ENCODE data around the gene KRTAP12-2.

The KRTAP12-2 gene, protein sequence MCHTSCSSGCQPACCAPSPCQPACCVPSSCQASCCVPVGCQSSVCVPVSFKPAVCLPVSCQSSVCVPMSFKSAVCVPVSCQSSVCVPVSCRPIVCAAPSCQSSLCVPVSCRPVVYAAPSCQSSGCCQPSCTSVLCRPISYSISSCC

GRCh38 chr21:44666401-44667320 lies at the start of gene KRTAP12-2:
TSS of gene KRTAP12-2 (minus strand) at chr21:44666927. CDS start at chr21:44666886, 41 bp downstream.
- in situ Hi-C loops (cut with HindIII; ENCODE audit: low pct_ligation_motif_present, low sequenced_read_pairs) = no loop called here
- H3K36me3 ChIP-seq (replicated peaks) = no peaks in the 10 kb centered on the region
- H3K27me3 ChIP-seq (replicated peaks) = no peaks in the 10 kb centered on the region
- TF ChIP-seq, protein P1, sequence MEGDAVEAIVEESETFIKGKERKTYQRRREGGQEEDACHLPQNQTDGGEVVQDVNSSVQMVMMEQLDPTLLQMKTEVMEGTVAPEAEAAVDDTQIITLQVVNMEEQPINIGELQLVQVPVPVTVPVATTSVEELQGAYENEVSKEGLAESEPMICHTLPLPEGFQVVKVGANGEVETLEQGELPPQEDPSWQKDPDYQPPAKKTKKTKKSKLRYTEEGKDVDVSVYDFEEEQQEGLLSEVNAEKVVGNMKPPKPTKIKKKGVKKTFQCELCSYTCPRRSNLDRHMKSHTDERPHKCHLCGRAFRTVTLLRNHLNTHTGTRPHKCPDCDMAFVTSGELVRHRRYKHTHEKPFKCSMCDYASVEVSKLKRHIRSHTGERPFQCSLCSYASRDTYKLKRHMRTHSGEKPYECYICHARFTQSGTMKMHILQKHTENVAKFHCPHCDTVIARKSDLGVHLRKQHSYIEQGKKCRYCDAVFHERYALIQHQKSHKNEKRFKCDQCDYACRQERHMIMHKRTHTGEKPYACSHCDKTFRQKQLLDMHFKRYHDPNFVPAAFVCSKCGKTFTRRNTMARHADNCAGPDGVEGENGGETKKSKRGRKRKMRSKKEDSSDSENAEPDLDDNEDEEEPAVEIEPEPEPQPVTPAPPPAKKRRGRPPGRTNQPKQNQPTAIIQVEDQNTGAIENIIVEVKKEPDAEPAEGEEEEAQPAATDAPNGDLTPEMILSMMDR (IDR thresholded peaks at IDR 0.05; ENCODE audit: low read depth, low read length, missing control alignments) = no peak
- H3K4me3 ChIP-seq (ENCODE audit: low read depth, low read length) = no peak within 1 kb of the TSS
- DNase-seq = no peak
- no peak within 1 kb of the TSS for H3K27ac ChIP-seq

DNA sequence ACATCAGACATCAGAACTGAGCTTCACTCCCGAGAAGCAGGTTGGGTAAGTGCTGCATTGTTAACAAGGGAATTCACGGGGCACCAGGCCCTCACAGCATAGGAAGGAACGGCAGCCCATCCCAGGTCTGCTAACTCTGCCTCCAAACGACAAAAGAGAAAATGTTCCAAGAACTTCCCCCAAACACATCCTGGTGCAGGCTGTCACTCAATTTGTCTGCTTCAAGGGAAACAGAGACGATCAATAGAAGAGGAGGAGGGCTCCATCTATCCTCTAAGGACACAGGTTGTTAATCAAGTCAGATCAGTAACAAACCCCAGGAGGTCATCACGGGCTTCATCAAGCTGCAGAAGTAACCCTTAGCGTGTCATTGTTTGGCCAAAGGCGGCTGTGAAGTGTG lies 48.2 kb upstream of the KRTAP12-2 start:
- Histone ChIP-seq H3K36me3 (replicated peaks) (no peaks in the 10 kb centered on the region), H3K27me3 (replicated peaks) (peaks cover 62% of the 10 kb centered on the region), H3K27ac (no peak overlapping the region), H3K4me3 (ENCODE audit: low read depth, low read length) (no peak overlapping the region)
- DNase-seq = no peak
- TF ChIP-seq, protein P1 (IDR thresholded peaks at IDR 0.05; ENCODE audit: low read depth, low read length, missing control alignments) = no peak
- in situ Hi-C loops (cut with HindIII; ENCODE audit: low pct_ligation_motif_present, low sequenced_read_pairs) = no loop called here

GRCh38 chr21:44713846-44714245 lies 47.1 kb upstream of the KRTAP12-2 start:
- Histone ChIP-seq H3K27ac (no peak overlapping the region), H3K4me3 (ENCODE audit: low read depth, low read length) (no peak overlapping the region), H3K36me3 (replicated peaks) (no peaks in the 10 kb centered on the region), H3K27me3 (replicated peaks) (peaks cover 68% of the 10 kb centered on the region)
- TF ChIP-seq, protein P1 (IDR thresholded peaks at IDR 0.05; ENCODE audit: low read depth, low read length, missing control alignments) = no peak
- DNase-seq = no peak
- in situ Hi-C loops (cut with HindIII; ENCODE audit: low pct_ligation_motif_present, low sequenced_read_pairs) = no loop called here

DNA sequence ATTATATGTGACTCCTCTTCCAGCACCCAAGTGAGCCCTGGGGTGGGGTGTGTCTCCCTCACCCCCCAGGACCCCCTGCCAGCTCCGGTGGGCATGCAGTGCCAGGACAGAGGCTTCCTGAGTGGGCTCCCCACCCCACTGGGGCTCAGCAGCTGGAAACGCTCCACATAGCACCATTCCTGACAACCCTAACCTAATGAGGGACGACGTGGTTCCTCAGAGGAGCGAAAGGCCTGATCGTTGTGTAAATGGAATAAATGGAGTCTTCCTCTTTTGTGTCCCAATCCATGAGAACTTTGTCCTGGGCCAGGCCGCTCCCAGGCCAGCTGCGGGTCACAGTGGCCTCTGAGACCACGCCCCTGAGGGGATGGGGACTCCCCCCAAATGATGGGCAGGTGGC lies 46.4 kb upstream of the KRTAP12-2 start:
- DNase-seq = no peak
- TF ChIP-seq, protein P1 (IDR thresholded peaks at IDR 0.05; ENCODE audit: low read depth, low read length, missing control alignments) = no peak
- H3K36me3 ChIP-seq (replicated peaks) = no peaks in the 10 kb centered on the region
- H3K4me3 ChIP-seq (ENCODE audit: low read depth, low read length) = no peak overlapping the region
- H3K27ac ChIP-seq = no peak overlapping the region
- H3K27me3 ChIP-seq (replicated peaks) = peaks cover 71% of the 10 kb centered on the region
- in situ Hi-C loops (cut with HindIII; ENCODE audit: low pct_ligation_motif_present, low sequenced_read_pairs) = no loop called here

GRCh38 chr21:44712203-44713028 lies 45.7 kb upstream of the KRTAP12-2 start:
- H3K27me3 ChIP-seq (replicated peaks) = peaks cover 76% of the 10 kb centered on the region
- DNase-seq = no peak
- in situ Hi-C loops (cut with HindIII; ENCODE audit: low pct_ligation_motif_present, low sequenced_read_pairs) = no loop called here

More at GRCh38 chr21:44712203-44713028, 45.7 kb upstream of the KRTAP12-2 start:
- TF ChIP-seq, protein P1 (IDR thresholded peaks at IDR 0.05; ENCODE audit: low read depth, low read length, missing control alignments) = no peak
- Histone ChIP-seq H3K4me3 (ENCODE audit: low read depth, low read length) (no peak overlapping the region), H3K27ac (no peak overlapping the region), H3K36me3 (replicated peaks) (no peaks in the 10 kb centered on the region)

Measured in brain microvascular endothelial cell (primary cell).